LHCN-M2 (cell line): ENCODE results near the gene SSH2. TPM values are rescaled to one million over a fixed set of nuclear protein-coding genes. Genes with fewer than 3 reads are reported as not detected.
"Not testable (repeated sequence)": the region's sequence is repeated elsewhere in the genome, so short reads cannot be mapped to it uniquely, and the experiment has no call there.

Source experiments
- DNase-seq: peaks from one replicate; pipeline ENCODE4 v3.0.0-alpha.2; 2012; ENCODE audit warnings: low read depth
- total RNA-seq: library from RNA; depleted of rRNA; stranded (reverse); fragments of >200 nt; gene quantifications from 2 replicates; pipeline ENCODE4 v1.2.3, GENCODE V29; 2014

The SSH2 gene
- total RNA-seq, 1 experiment from 2014 or later = 16.5 TPM

DNA sequence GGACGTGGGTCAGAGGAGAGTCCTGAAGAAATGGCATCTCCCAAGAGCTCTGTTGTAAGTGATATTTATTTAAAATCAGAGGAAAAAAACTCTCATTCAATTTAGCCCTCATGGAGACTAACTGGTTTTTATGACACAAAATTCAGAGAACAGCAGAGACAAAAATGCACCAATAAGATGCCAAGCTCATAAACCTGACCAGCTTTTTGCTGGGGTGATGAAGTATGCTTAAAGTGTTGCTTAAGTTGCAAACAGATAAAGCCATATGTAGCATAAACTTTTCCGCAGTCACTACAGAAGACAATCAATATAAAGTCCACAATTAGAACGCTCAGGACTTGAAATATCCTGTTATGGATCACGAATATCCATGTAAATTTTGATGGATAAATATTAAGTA is 183.4 kb downstream of the SSH2 start:
- no peak for DNase-seq

DNA sequence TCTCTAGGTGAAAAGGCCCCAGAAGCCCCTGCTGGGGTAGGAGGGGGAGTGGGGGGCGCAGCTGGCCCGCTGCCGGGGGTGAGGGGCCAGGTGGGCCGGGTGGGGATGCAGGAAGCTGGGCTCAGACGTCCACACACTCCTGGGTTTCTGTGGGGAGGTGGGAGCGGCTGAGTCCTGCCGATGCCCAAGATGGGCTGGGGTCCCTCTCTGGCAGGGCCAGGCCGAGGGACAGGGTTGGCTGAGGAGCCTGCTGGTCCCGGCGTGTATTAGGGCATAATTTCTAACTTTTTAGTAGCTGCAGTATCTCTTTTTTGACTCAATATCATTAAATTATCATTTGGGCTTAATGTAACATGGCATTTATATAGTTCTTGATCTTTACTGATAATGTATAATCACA is 185.9 kb downstream of the SSH2 start:
- DNase-seq = no peak

DNA sequence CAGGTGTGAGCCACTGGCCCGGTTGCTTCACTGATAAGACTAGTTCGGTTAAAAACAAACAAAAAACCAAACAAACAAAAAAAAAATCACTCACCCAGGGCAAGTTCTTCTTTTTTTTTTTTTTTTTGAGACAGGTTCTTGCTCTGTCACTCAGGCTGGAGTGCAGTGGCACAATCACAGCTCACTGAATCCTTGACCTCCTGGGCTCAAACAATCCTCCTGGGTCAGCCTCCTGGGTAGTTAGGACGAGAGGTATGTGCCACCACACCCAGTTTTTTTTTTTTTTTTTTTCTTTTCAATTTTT is 187.9 kb downstream of the SSH2 start:
- no peak for DNase-seq

DNA sequence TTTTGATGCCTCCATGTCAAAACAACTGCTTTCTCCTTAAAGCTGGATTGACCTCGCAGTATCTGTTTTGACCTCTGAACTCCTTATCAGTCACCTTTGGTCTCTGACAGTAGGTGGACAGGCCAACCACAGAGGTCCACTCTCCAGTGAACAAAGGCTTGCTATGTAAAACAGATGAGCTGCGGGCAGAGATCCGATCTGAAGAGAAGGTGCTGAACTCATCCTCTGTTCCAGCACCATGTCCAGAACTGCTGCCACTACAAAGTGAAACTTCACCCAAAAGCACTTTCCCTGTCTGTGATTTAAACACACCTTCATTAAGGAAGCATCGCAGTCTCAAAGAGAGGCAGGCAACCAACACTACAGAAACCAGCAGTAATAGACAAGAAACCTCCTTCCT is 190.0 kb downstream of the SSH2 start:
- DNase-seq = no peak

DNA sequence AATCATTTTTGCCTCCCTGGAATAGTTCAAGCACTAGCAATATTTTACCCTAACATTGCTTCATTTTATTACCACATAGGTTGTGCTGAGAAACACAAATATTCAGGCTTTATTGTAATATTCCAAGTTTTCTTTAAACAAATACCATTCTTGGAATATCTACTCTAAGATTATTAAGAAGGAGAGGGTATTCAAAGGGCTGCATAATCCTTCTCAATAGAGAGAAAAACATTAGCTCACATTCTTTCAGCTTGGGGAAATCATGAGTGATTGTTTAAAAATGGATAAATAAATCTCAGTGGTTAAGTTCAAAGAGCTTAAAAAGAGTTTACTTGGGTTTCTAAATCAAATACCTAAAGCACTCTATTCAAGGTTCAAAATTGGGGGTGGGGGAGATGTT is 195.4 kb downstream of the SSH2 start:
- no peak for DNase-seq

DNA sequence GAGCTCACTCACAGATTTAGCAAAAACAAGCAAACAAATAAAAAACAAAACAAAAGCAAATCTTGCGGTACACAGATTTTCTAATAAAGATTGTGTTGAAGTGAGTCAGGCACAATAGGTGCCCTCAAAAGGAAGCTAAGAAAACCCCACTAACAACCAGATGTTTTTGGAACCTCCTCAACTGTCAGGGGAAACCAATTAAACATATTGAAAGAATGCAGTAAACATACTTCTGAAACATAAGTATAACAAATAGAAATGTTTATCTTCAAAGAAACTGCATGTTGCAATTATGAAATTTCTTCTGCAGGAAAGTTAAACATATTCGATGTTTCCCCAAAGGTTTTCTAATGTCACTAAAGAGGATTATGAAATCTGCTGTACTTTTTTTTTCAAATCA is 196.9 kb downstream of the SSH2 start:
- DNase-seq = peak; percentile 59

DNA sequence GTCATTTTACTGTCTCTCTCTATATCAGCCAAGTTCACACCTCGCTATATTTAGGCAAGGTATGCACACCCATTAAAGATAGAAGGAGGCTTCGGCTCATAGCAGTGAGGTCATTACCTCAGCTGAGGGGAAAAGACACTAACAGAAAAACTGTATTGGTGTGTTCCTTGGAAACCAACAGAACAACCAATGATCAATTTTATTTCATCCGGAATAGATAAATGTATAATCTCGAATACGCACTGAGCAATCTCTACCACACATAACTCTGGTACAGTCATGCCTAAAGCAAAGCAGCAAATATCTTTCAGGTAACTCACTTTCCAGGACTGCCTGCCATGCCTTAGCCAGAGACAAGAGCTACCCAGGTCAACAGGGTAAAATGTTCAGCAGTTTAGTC is 197.4 kb downstream of the SSH2 start:
- peak; percentile 26 for DNase-seq

DNA sequence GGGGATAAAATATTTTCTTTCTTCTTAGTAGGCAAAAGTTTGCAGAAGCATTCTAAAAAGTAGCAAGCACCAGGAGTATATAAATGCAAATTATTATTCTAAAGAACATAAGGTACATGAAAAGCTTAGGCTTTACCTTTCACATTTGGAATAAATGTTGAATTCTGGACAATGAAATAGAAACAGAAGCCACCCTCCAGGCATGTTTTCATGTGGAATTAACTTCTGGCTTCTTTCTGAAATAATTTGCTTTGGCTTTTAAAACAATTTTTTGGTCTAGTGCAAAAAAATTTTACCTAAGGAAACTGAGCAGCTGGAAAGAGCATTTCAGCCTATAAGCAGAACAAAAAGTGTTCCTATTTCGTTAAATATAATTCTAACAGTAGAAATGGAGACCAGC is 197.8 kb downstream of the SSH2 start:
- DNase-seq = no peak

DNA sequence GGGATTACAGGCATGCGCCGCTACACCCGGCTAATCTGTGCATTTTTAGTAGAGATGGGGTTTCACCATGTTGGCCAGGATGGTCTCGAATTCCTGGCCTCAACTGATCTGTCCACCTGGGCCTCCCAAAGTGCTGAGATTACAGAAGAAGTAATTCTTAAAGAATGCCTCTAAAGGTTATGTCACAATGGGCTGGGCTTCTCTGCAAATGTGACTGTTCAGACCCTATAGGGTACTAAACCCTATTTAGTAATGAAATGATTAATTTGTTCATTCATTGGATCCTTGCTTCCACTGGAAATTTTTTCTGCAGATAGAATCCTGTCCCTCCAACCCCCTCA is 198.5 kb downstream of the SSH2 start:
- DNase-seq = no peak

DNA sequence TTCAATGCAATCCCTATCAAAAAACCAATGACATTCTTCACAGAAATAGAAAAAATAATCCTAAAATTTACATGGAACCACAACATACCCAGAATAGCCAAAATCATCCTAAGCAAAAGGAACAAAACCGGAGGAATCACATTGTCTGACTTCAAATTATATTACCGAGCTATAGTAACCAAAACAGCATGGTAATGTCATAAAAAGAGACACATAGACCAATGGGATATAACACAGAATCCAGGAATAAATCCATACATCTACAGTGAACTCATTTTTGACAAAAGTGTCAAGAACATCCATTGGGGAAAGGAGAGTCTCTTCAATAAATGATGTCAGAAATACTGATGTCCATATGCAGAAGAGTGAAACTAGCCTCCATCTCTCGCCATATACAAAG is 201.5 kb downstream of the SSH2 start:
- no peak for DNase-seq

DNA sequence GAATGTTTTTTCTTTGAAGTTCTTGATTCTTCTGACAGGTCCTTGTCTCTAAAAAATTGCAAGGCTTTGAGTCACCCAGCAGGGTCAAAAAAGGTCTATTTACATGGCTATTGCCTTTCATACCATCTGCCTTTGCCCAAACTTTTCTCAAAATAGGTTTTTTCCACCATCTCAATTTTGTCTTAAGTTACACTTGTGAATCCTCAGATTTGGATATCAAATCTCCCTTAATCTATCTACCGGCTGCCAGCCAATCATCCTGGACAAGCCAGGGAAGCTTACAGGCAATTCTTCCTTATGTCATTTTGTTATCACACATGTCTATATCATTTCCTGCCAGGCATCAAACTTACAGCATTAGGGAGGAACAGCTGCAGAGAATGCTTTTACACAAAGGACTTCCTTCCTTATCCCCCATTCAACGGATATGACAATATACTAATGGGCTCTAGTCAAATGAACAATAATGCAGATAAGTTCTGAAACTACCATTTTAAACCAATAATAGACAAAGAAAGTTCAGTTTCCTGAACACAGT is 203.2 kb downstream of the SSH2 start:
- DNase-seq = peak; percentile 91

DNA sequence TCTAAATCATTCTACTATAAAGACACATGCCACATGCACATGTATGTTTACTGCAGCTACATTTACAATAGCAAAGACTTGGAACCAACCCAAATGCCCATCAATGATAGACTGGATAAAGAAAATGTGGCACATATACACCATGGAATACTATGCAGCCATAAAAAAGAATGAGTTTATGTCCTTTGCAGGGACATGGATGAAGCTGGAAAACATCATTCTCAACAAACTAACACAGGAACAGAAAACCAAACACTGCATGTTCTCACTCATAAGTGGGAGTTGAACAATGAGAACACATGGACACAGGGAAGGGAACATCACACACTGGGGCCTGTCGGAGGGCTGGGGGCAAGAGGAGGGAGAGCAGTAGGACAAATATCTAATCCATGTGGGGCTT is 204.6 kb downstream of the SSH2 start:
- DNase-seq = not testable (repeated sequence)

DNA sequence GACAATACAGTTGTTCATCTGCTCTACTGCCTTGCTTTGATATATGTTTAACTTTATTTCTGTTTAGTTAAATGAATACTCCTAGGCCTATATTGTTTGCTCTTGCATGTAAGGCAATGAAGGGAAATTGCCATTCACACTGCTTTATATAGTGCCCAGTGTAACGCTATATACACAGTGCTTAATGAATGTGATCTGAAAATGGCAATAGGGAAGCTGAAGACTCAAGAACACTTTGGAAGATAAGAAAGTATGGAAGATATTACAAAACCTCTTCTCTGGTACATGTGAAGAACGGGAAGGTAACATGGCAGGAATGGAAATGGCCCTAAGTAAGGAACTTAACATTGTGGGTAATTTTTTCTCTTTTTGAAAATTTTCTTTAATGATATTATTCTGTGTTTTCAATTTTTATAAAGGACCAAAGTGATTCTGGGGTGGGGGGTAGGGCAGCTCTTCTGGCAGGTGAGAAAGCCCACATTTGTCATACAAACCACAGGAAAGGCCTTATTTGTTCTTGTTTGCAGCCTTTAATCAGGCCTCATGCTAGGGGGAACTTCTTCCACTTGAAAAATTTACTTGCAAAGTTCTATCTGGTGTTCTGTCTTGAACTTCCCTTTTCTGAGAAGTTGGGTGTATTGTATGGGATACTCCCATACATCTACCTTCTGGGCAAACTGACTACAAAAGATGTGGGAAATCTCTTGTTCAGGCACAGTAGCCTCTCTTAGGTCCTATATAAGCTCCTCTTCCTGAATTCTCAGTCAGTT is 206.6 kb downstream of the SSH2 start:
- DNase-seq = no peak

DNA sequence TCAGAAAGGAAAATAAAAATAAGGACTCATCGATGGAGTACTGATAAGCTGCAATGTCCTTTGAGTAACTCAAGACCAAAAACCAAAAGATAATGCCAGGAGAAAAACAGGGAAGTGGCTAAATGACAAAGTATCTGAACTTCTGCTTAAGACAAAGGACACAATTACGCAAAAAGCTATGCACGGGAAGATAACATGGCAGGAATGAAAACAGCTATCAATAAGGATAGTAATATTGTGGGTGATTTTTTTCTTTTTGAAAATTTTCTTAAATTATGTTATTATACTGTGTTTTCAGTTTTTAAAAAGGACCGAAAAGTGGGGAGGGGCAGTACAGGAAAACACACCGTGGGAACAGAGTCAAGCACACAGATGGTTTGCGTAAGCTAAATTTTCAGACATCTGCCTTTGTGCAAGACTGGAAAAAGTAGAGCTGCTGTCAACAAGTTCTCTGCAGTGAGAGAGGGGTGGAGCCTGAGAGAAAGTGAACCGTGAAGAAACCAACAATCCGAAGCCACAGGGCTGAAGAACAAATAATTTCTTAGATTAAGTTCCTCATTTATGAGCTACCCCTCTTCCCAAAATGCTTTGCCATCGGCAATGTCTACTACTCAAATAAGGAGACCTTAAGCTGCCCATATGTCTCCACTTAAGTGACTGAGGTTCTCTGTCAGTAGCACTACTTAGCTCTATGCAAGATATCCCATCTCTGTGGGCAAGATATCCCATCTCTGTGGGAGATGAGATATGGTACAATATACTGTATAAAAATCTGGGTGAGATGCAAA is 207.4 kb downstream of the SSH2 start:
- DNase-seq = no peak

DNA sequence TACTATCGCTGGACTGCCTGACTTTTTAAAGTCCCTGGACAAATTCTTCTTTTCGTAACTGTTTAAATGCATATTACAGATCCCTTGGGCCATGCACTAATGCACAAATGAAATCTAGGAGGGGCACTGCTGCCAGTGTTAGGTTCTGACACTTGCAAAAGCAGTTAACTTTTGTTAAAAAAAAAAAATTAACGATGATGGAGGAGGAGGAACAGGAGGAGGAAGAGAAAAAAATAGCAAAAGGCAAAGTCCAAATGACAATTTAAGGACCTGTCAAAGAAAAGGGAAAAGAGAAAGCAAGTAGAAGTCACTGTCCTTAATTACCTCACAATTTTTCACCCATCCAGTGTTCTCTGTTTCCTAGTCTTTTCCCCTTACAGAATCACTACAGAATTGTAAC is 209.5 kb downstream of the SSH2 start:
- DNase-seq = no peak

DNA sequence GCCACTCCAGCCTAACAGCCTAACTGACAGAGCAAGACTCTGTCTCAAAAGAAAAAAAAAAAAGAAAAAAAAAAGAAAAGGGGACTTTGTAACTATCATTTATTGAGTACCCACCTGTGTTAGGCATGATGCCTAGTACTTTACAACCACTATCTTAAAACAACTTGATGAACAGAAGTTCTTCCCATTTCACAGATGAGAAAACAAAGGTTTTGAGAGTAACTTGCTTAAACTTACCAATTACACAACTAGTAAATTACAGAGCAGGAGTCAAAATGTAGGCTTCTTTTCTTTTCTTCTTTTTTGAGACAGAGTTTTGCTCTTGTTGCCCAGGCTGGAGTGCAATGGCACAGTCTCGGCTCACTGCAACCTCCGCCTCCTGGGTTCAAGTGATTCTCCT is 210.6 kb downstream of the SSH2 start:
- no peak for DNase-seq

DNA sequence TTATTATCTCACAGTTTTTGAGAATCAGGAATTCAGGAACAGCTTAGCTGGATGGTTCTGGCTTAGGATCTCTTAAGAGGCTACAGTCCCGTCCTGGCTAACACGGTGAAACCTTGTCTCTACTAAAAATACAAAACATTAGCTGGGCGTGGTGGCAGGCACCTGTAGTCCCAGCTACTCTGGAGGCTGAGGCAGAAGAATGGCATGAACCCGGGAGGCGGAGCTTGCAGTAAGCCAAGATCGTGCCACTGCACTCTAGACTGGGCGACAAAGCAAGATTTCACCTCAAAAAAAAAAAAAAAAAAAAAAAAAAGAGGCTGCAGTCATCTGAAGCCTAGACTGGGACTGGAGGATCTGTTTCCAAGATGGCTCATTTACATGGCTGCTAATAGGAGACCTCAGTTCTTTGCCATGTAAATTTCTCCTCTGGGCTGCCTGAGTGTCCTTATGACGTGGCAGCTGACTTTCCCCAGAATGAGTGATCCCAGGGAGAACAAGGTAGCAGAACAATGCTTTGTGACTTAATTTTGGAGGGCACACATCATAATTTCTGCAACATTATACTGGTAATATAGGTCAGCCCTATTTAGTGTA is 211.5 kb downstream of the SSH2 start:
- no peak for DNase-seq

DNA sequence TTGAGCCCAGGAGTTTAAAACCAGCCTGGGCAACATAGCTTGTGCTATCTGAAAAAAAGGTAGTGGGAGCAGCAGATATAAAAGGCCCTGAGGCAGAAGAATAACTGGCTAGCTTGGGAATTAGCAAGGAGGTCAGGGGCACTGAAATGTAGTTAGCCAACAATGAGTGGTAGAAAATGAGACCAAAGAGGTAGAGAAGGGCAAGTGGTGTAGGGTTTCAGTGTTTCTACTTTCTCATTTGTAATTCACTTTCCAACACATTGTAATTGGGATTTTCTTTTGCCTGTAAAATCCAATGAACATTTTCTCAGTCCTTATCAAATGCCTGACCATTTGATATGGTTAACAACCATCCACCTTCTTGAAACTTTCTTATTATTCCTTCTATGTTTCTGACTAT is 212.2 kb downstream of the SSH2 start:
- no peak for DNase-seq

DNA sequence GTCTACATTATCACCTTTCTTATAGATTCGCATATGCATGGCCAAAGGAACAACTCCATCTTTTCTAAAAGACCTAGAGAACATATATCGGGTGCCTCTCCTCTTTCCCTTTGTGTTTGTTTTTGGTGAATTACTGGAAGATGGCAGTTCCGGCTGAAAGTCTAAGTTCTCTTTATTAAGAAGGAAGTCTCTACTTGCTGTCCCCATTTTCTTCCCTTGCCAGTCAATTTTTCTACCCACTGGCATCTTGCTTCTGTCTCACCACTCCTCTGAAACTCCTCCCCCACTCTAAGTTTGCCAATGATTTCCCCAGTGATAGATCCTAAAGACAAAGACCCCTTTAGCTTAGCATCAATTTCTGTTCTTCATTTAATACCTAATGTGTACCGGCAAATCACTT is 213.5 kb downstream of the SSH2 start:
- DNase-seq = no peak

DNA sequence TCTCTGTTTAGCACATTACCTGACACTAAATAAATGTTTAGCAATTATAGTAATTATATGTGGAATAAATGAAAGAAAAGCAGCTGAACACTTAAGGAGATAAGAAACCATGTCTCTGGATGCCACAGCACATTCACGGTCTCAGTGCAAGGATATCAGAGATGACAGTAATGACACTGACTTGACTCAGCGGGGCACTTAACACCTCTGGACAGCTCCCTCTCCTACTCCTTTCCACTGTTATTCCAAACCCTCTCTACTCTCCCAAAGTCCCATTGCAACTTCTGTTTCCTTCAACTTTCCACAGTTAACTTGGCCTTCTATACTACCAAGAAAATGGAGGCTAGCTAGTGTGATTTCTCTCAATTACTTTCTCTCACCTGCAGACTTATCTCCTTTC is 214.3 kb downstream of the SSH2 start:
- DNase-seq = no peak

DNA sequence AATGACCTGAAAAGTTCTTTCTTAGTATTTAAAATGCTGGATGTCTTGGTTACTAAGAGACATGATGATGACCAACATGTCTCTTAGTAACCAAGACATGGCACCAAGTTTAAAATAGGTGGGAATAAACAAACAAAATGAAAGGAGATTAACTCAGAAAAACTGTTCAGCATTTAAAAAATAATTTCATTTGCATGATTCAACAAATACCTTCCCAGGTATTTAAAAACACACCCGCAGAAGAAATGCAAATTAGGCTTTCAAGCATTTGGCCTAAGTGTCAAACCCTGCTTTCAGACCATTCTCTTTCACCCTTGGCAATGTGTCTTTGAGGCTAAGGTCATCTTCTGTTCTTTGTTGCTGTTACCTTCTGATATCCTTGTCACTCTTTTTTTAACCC is 215.9 kb downstream of the SSH2 start:
- DNase-seq = no peak

DNA sequence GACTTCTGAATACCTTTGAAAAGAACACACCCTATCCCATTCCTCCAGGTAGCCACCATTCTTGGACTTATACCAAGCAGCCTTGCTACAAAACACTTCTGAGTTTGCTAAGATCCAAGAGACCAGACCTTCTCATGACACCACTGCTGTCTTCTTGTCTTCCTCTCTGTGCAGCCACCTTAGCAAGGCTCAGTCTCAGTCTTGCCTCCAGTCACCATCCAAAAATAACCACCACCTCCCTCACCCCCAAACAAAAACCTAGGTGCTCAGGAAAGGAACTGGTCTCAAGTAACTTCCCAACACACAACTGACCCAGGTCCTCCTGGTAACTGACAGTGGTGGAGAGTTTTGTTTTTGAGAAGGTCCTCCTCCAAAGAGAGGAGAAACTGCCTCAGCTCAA is 216.4 kb downstream of the SSH2 start:
- no peak for DNase-seq
